Glutamatergic neuron (in vitro differentiated cells): ENCODE results near the gene NOXO1. TPM values are rescaled to one million over a fixed set of nuclear protein-coding genes. Genes with fewer than 3 reads are reported as not detected.

Source experiments
- DNase-seq: peaks from one replicate; pipeline ENCODE4 v3.0.0; 2022
- H3K27ac Mint-ChIP-seq: one replicate; pipeline ENCODE4 v1.8.0; 2020; ENCODE audit warnings: mild to moderate bottlenecking, mixed read lengths, inconsistent platforms; ENCODE audit not compliant: unreplicated experiment
- H3K27me3 Mint-ChIP-seq: one replicate; pipeline ENCODE4 v1.8.0; 2020; ENCODE audit warnings: mild to moderate bottlenecking, moderate library complexity, mixed read lengths, inconsistent platforms; ENCODE audit not compliant: unreplicated experiment
- H3K36me3 Mint-ChIP-seq: one replicate; pipeline ENCODE4 v1.8.0; 2020; ENCODE audit warnings: mild to moderate bottlenecking, mixed read lengths, inconsistent platforms; ENCODE audit not compliant: unreplicated experiment
- H3K4me1 Mint-ChIP-seq: one replicate; pipeline ENCODE4 v1.8.0; 2020; ENCODE audit warnings: mild to moderate bottlenecking, low read depth, mixed read lengths, inconsistent platforms; ENCODE audit not compliant: unreplicated experiment
- H3K4me3 Mint-ChIP-seq: one replicate; pipeline ENCODE4 v1.8.0; 2020; ENCODE audit warnings: mild to moderate bottlenecking, mixed read lengths, inconsistent platforms; ENCODE audit not compliant: unreplicated experiment
- H3K9me3 Mint-ChIP-seq: one replicate; pipeline ENCODE4 v1.8.0; 2020; ENCODE audit warnings: mild to moderate bottlenecking, moderate library complexity, mixed read lengths, inconsistent platforms; ENCODE audit not compliant: unreplicated experiment
- CTCF ChIP-seq: fragments of 200-600 bp; sonication (generic); IDR thresholded peaks from one replicate; pipeline ENCODE4 v1.5.0; 2021; ENCODE audit not compliant: partially characterized antibody, unreplicated experiment
- total RNA-seq: library from RNA; stranded (reverse); fragmentation: NEBNext Ultra II Directional; extraction: Animal tissue kit (Norgen Biotek cat#: 25700); gene quantifications from one replicate; pipeline ENCODE4 v1.2.1, GENCODE V29; 2021; ENCODE audit not compliant: unreplicated experiment

The NOXO1 gene
- total RNA-seq, 1 donor from 2014 or later, result 1.3 TPM

- H3K9me3 Mint-ChIP-seq, result peaks cover 8% of the 10 kb centered on the region
- peaks cover 6% of the 10 kb centered on the region for H3K27me3 Mint-ChIP-seq
- peaks cover 2% of the 10 kb centered on the region for H3K4me1 Mint-ChIP-seq
- no peaks in the 10 kb centered on the region for H3K36me3 Mint-ChIP-seq
- no peak for DNase-seq
- no peak for TF ChIP-seq CTCF
- no peak overlapping the region for H3K27ac Mint-ChIP-seq
- H3K4me3 Mint-ChIP-seq, result no peak overlapping the region
Observed at GRCh38 chr16:1975432-1976215, 5.6 kb downstream of the NOXO1 start.

GRCh38 chr16:1974157-1975070, 6.9 kb downstream of the NOXO1 start:
- no peak overlapping the region for H3K4me3 Mint-ChIP-seq
- H3K36me3 Mint-ChIP-seq, result no peaks in the 10 kb centered on the region
- no peak for TF ChIP-seq CTCF
- peaks cover 8% of the 10 kb centered on the region for H3K9me3 Mint-ChIP-seq
- peaks cover 2% of the 10 kb centered on the region for H3K4me1 Mint-ChIP-seq
- no peak overlapping the region for H3K27ac Mint-ChIP-seq
- peaks cover 8% of the 10 kb centered on the region for H3K27me3 Mint-ChIP-seq
- no peak for DNase-seq

- Mint-ChIP-seq H3K27ac (no peak overlapping the region), H3K36me3 (no peaks in the 10 kb centered on the region), H3K9me3 (peaks cover 8% of the 10 kb centered on the region), H3K27me3 (peaks cover 8% of the 10 kb centered on the region), H3K4me1 (peaks cover 2% of the 10 kb centered on the region), H3K4me3 (no peak overlapping the region)
- no peak for TF ChIP-seq CTCF
- no peak for DNase-seq
Observed at GRCh38 chr16:1973461-1974156, 7.7 kb downstream of the NOXO1 start.

- peak overlapping the region; percentile 97 for H3K4me3 Mint-ChIP-seq
- H3K36me3 Mint-ChIP-seq, result no peaks in the 10 kb centered on the region
- peaks cover 2% of the 10 kb centered on the region for H3K4me1 Mint-ChIP-seq
- peaks cover 8% of the 10 kb centered on the region for H3K9me3 Mint-ChIP-seq
- peaks cover 8% of the 10 kb centered on the region for H3K27me3 Mint-ChIP-seq
- no peak for DNase-seq
- no peak overlapping the region for H3K27ac Mint-ChIP-seq
- TF ChIP-seq CTCF, result no peak
Observed at GRCh38 chr16:1972490-1972877, 8.8 kb downstream of the NOXO1 start.
